ENCODE data around the gene ADARB1.

The ADARB1 gene

DNA sequence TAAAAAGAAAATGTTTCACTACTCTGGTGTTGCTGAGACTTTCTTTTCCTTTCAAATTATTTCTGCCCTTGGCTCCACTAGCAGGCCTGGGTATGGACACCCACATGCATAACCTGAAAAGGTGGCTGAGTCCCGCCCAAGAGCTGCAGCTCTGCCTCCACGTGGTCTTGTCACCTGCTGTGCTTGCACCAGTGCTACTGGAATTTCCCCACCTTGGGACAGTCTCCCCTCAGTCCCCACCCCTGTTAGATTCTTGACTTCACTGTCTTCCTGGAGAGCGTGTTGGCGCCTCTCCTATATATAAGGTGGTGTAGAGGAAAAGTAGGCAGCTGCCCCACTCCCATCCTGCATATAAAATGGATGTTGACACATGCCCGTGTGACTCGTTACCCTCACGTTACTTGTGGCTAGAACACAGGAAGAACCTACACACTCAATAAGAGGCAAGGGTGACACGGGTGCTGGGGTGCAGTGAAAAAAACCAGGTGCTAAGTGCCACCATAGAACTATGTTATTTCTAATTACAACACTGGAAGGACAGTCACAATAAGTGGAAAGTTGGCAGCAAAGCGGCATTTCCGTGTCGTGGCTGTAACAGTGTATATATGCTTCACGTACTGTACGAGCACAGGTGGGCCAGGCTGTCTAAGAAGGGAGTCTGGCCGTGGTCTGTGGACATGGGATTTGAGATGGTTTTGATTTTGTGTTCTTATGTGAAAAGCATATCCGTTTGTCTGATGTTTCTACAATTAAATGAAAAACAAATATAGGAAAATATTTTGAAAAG lies 152.4 kb downstream of the ADARB1 start:
- TF ChIP-seq, protein P1, sequence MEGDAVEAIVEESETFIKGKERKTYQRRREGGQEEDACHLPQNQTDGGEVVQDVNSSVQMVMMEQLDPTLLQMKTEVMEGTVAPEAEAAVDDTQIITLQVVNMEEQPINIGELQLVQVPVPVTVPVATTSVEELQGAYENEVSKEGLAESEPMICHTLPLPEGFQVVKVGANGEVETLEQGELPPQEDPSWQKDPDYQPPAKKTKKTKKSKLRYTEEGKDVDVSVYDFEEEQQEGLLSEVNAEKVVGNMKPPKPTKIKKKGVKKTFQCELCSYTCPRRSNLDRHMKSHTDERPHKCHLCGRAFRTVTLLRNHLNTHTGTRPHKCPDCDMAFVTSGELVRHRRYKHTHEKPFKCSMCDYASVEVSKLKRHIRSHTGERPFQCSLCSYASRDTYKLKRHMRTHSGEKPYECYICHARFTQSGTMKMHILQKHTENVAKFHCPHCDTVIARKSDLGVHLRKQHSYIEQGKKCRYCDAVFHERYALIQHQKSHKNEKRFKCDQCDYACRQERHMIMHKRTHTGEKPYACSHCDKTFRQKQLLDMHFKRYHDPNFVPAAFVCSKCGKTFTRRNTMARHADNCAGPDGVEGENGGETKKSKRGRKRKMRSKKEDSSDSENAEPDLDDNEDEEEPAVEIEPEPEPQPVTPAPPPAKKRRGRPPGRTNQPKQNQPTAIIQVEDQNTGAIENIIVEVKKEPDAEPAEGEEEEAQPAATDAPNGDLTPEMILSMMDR (IDR thresholded peaks at IDR 0.05; ENCODE audit: borderline replicate concordance, insufficient read depth, low read depth, low read length), result no peak
- H3K4me3 ChIP-seq (ENCODE audit: low read depth, low read length), result no peak overlapping the region

DNA sequence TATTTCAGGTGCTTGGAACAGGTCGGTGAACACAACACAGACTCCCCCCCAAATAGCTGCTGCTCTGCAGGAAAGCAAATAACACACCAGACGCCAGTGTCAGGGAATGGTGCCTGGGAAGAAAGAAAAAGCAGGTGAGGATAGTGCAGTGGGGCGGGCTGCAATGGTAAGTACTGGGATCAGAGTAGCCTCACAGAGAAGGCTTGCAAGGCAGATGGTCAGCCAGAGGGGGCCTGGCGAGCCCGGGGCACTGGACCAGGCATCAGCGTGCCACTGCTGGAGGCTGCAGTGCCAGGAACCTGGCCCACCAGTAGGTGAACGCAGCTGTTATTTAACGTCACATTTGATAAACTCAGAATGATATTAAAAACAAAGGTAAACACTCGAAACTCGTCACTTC lies 153.4 kb downstream of the ADARB1 start:
- TF ChIP-seq, protein P1 (IDR thresholded peaks at IDR 0.05; ENCODE audit: borderline replicate concordance, insufficient read depth, low read depth, low read length), result no peak
- H3K4me3 ChIP-seq (ENCODE audit: low read depth, low read length), result no peak overlapping the region

DNA sequence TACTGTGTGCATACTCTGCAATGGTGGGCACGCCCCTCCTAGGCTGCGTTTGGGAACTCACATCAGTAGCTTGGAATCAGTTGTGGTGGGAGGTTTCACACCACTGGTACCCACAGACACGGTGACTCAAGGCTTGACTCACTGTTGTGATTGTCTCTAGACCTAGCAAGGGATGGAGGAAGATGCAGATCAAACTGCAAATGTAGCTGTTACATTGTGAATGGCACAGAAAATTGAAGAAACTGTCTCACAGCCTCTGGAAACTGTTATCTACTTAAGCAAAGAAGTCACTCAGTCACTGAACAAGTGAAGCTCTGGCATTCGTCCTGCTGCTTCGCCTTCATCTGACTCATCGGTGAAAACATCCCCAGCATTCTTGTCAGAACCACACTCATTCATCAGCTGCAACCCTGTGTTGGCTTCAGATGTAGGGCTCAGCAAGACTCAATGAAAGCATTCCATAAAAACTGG lies 153.8 kb downstream of the ADARB1 start:
- H3K4me3 ChIP-seq (ENCODE audit: low read depth, low read length), result no peak overlapping the region
- TF ChIP-seq, protein P1 (IDR thresholded peaks at IDR 0.05; ENCODE audit: borderline replicate concordance, insufficient read depth, low read depth, low read length), result no peak

DNA sequence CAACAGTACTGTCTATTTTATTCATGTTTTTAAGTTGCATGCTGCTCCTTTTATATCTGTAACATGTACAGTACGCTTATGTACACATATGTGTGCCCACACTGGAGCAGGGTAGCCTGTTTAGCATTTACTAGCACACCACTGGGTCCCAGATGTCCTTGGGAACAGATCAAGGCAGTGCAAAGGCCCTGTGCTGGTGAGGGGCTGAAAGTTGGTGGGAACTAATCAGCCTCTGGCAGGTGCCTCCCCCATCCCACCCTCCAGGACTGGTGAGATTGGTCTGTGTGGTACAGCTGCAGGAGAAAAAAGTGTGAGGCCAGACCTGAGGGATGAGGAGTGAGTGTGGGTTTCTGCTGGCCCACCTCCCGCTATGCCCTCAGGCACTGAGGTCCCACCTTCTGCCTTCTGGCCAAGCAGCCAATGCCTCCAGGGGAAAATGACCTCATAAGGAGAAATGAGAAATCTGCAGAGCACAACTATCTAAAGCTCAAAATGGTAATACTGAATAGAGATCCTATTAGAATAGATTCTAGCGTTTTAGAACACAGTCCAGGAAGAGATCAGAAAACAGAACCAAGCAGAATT lies 154.4 kb downstream of the ADARB1 start:
- H3K4me3 ChIP-seq (ENCODE audit: low read depth, low read length), result no peak overlapping the region
- TF ChIP-seq, protein P1 (IDR thresholded peaks at IDR 0.05; ENCODE audit: borderline replicate concordance, insufficient read depth, low read depth, low read length), result no peak

DNA sequence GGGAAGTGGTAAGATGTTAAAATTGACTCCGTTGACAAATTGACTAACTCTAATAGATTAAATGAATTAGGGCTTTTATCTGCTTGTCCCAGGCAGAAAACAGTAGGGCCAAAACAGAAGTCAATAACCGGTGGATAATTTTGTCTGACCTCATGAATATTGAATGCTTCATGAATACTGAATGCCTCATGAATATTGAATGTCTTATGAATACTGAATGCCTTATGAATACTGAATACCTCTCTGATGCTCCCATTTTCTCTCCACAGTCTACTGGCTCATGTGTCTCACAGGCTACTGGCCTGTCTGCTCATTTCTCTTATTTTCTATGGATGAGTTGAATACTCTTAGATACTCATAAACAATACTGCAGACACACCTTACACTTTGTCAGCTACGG lies 157.3 kb downstream of the ADARB1 start:
- no peak overlapping the region for H3K4me3 ChIP-seq (ENCODE audit: low read depth, low read length)
- TF ChIP-seq, protein P1 (IDR thresholded peaks at IDR 0.05; ENCODE audit: borderline replicate concordance, insufficient read depth, low read depth, low read length), result no peak

DNA sequence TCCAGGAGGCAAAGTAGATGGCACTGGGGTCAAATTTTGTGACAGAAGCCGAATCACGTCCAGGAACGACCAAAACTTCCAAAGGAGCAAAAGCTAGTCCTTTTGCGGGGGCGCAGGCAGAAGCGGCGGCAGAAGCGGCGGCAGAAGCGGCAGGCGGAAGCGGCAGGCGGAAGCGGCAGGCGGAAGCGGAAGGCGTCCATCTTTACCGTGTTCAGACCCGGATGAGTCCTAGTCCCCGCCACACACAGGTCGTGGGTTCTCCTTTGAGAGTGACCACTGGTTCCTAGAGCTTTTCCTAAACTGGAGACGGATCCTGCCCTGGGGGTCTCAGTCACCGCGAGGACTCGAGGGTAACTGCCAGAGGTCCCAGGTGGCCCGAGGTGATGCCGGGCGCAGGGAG lies 159.7 kb downstream of the ADARB1 start:
- TF ChIP-seq, protein P1 (IDR thresholded peaks at IDR 0.05; ENCODE audit: borderline replicate concordance, insufficient read depth, low read depth, low read length), result no peak
- no peak overlapping the region for H3K4me3 ChIP-seq (ENCODE audit: low read depth, low read length)

DNA sequence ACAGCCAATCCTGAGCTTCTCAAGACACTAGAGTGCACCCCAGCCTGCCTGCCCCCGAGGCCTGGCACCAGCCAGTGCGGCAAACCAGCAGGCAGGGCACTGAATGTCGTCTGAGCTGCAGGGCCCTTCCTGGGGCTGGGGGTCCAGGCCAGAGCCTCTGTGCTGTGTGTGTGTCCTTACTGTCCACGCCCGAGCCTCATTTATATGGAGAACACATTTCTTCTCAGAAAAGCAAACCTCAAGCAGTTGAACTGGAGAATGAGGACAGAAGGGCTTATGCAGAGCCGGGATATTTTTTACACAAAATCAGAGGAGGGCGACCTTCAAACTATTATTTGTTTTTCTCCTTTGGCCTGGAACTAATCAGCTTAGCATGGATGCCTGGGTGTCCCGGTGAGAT lies 160.6 kb downstream of the ADARB1 start:
- H3K4me3 ChIP-seq (ENCODE audit: low read depth, low read length), result no peak overlapping the region
- TF ChIP-seq, protein P1 (IDR thresholded peaks at IDR 0.05; ENCODE audit: borderline replicate concordance, insufficient read depth, low read depth, low read length), result no peak

All from GM12875 (cell line).